ENCODE measurements around the gene ARRB1.

DNA sequence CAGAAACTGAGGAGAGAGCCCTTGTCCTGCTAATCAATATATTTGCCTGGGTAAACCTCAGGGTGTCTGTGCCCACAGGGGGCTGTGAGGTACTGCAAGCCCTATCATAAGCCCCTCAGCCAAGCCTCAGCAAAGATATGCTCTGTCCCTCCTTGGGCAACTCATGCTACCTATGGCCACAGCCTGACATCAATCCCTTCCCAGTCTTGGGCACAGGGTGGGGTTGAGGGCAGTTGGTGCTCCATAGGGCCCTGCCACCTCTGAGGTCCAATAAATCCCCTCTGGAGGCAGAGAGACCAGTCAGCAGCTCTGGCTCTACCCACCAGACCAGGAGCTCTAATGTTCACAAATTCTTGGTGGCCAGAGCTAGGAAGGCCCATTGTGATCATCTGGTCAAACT lies 87.1 kb downstream of the ARRB1 start:
- TF ChIP-seq POLR2AphosphoS5 (IDR thresholded peaks at IDR 0.05; ENCODE audit: low read depth, low read length) (no peak), EZH2 (IDR thresholded peaks at IDR 0.05) (no peak)
- TF ChIP-seq, protein P1, sequence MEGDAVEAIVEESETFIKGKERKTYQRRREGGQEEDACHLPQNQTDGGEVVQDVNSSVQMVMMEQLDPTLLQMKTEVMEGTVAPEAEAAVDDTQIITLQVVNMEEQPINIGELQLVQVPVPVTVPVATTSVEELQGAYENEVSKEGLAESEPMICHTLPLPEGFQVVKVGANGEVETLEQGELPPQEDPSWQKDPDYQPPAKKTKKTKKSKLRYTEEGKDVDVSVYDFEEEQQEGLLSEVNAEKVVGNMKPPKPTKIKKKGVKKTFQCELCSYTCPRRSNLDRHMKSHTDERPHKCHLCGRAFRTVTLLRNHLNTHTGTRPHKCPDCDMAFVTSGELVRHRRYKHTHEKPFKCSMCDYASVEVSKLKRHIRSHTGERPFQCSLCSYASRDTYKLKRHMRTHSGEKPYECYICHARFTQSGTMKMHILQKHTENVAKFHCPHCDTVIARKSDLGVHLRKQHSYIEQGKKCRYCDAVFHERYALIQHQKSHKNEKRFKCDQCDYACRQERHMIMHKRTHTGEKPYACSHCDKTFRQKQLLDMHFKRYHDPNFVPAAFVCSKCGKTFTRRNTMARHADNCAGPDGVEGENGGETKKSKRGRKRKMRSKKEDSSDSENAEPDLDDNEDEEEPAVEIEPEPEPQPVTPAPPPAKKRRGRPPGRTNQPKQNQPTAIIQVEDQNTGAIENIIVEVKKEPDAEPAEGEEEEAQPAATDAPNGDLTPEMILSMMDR (IDR thresholded peaks at IDR 0.05 in 2 of 3, conservative IDR thresholded peaks at IDR 0.05 in 1 of 3; ENCODE audit: borderline replicate concordance in 1 of 3, insufficient read depth in 1 of 3, low read depth in 2 of 3, low read length in 2 of 3): no peak
